ENCODE results near the gene AHCYL1. TPM values are rescaled to one million over a fixed set of nuclear protein-coding genes. Genes with fewer than 3 reads are reported as not detected.

Gene AHCYL1
- total and polyA plus RNA-seq, 2 of the 8 experiments (the other 6 are each of a cell fraction or from before 2014, with no cell fraction given), result 64.5 to 95.9 TPM

GRCh38 chr1:110017792-110018191, 33.2 kb downstream of the AHCYL1 start:
- H3K79me2 ChIP-seq (ENCODE audit: control insufficient read depth in 1 of 2, insufficient read depth in 2 of 2, low read length in 2 of 2), result no peaks in the 10 kb centered on the region
- H2BK120ac ChIP-seq (replicated peaks; ENCODE audit: low read depth, low read length), result no peak overlapping the region
- no peak overlapping the region for H3K23ac ChIP-seq (ENCODE audit: insufficient read length)
- 92% methylated on average over 3 of the region's 3 CpGs; no CpG with 5 or more reads in 1 of the 2 experiments for WGBS, 2 experiments (ENCODE audit: extremely low coverage in 1 of 2, insufficient coverage in 1 of 2, insufficient read length in 1 of 2, insufficient replicate concordance in 2 of 2, low coverage in 1 of 2, low lambda C conversion rate in 2 of 2, missing lambda C conversion rate in 1 of 2)
- peaks cover 0 to 2% of the 10 kb centered on the region in 2 experiments for H4K20me1 ChIP-seq (replicated peaks in 1 of 2; ENCODE audit: control insufficient read depth in 1 of 2, insufficient read depth in 2 of 2, low read length in 2 of 2)
- no peaks in the 10 kb centered on the region for H3K27me3 ChIP-seq (replicated peaks in 1 of 4; ENCODE audit: control insufficient read depth in 3 of 4, extremely low read depth in 1 of 4, insufficient read depth in 3 of 4, low read length in 3 of 4)
- no peak overlapping the region for H3K14ac ChIP-seq (ENCODE audit: insufficient read length)
- H2BK12ac ChIP-seq (ENCODE audit: low read depth, low read length), result no peak overlapping the region
- no peaks in the 10 kb centered on the region for H3K4me1 ChIP-seq (replicated peaks in 1 of 4; ENCODE audit: control insufficient read depth in 3 of 4, insufficient read depth in 4 of 4, low read length in 3 of 4)
- no peak overlapping the region for H3K9ac ChIP-seq (replicated peaks in 1 of 4; ENCODE audit: extremely low read depth in 1 of 4, low read depth in 3 of 4, low read length in 3 of 4)
- ChIA-PET POLR2A (ENCODE audit: partially characterized antibody) (no interaction called here), CTCF (ENCODE audit: partially characterized antibody) (interaction anchor here (0.9 to 1.1 kb wide), 2 partner anchors 34 to 94 kb away, joined by 3 read pairs; no protein-coding TSS in a partner anchor)
- H4K91ac ChIP-seq (replicated peaks; ENCODE audit: insufficient read length, low read length), result no peak overlapping the region
- H3K27ac ChIP-seq (ENCODE audit: low read depth, low read length), result no peak overlapping the region
- H3K4me3 ChIP-seq (ENCODE audit: extremely low read depth in 1 of 4, insufficient read depth in 2 of 4, low read depth in 3 of 4, low read length in 4 of 4), result no peak overlapping the region
- H2BK5ac ChIP-seq (ENCODE audit: low read depth, low read length), result no peak overlapping the region
- H2BK15ac ChIP-seq (ENCODE audit: low read length), result no peak overlapping the region
- no peak overlapping the region for H3K4ac ChIP-seq (replicated peaks; ENCODE audit: insufficient read length, low read depth, low read length)
- H3K56ac ChIP-seq (replicated peaks; ENCODE audit: insufficient read length, low read depth, low read length), result no peak overlapping the region
- H2AK5ac ChIP-seq (ENCODE audit: low read depth, low read length), result no peak overlapping the region
- peaks cover 34 to 90% (median 77%) of the 10 kb centered on the region in 4 experiments for H3K36me3 ChIP-seq (ENCODE audit: control insufficient read depth in 2 of 4, insufficient read depth in 4 of 4, low read length in 3 of 4)
- DNase-seq (ENCODE audit: low read depth in 1 of 2, low spot score in 2 of 2), result no peak
- H2BK20ac ChIP-seq (ENCODE audit: low read length), result no peak overlapping the region
- H3K4me2 ChIP-seq (ENCODE audit: insufficient read depth in 1 of 2, low read depth in 2 of 2, low read length in 2 of 2), result no peak overlapping the region
- H3K9me3 ChIP-seq (ENCODE audit: insufficient read depth in 2 of 2, low read depth in 1 of 2, low read length in 1 of 2), result no peaks in the 10 kb centered on the region
- H3K23me2 ChIP-seq (ENCODE audit: low read depth, low read length), result no peaks in the 10 kb centered on the region
- FAIRE-seq, result no peak
- no peak overlapping the region for H3K18ac ChIP-seq (ENCODE audit: extremely low read depth, low read length)
- H4K8ac ChIP-seq (ENCODE audit: extremely low read depth, insufficient read depth, low read length), result no peak overlapping the region
- H2AFZ ChIP-seq (ENCODE audit: low read length), result no peak overlapping the region
- no peak overlapping the region for H4K5ac ChIP-seq (ENCODE audit: insufficient read length, low read depth, low read length)
- no peaks in the 10 kb centered on the region for H3K79me1 ChIP-seq (ENCODE audit: low read depth, low read length)
- TF ChIP-seq TAF7 (optimal IDR thresholded peaks at IDR 0.05; ENCODE audit: borderline replicate concordance, low read depth, low read length) (no peak), ATF2 (IDR thresholded peaks at IDR 0.05; ENCODE audit: low read length) (no peak), EGR1 (IDR thresholded peaks at IDR 0.05; ENCODE audit: borderline replicate concordance, low read depth, low read length) (no peak), JUN (IDR thresholded peaks at IDR 0.05; ENCODE audit: low read depth, low read length) (no peak), ZNF274 (IDR thresholded peaks at IDR 0.05; ENCODE audit: borderline replicate concordance, extremely low read depth, low read length) (no peak), SAP30 (IDR thresholded peaks at IDR 0.05; ENCODE audit: insufficient read depth, insufficient replicate concordance, low read length) (no peak), SIN3A (conservative IDR thresholded peaks at IDR 0.05 in 1 of 2, IDR thresholded peaks at IDR 0.05 in 1 of 2; ENCODE audit: low read depth in 1 of 2, low read length in 2 of 2) (no peak), FOSL1 (IDR thresholded peaks at IDR 0.05; ENCODE audit: insufficient read depth, low read depth, low read length) (no peak), SRF (IDR thresholded peaks at IDR 0.05; ENCODE audit: low read depth, low read length) (no peak), PHF8 (conservative IDR thresholded peaks at IDR 0.05; ENCODE audit: low read depth, low read length) (no peak), TBP (IDR thresholded peaks at IDR 0.05; ENCODE audit: low read depth, low read length) (no peak), RBBP5 (IDR thresholded peaks at IDR 0.05; ENCODE audit: borderline replicate concordance, low read depth, low read length) (no peak)

Measured in H1 (cell line).